Measurements from ENCODE around the gene FTO. TPM values are rescaled to one million over a fixed set of nuclear protein-coding genes. Genes with fewer than 3 reads are reported as not detected.

The FTO gene
- total and polyA plus RNA-seq, 2 of the 13 experiments (the other 11 are each of a cell fraction or from before 2014, with no cell fraction given), result 41.6 to 55.8 TPM

- TF ChIP-seq AHDC1 (CRISPR knock-in tag; IDR thresholded peaks at IDR 0.05; ENCODE audit: borderline replicate concordance) (peak; percentile 92), MAX (IDR thresholded peaks at IDR 0.05) (peak; percentile 84), RNF219 (CRISPR knock-in tag; IDR thresholded peaks at IDR 0.05) (no peak), GMEB1 (CRISPR knock-in tag; IDR thresholded peaks at IDR 0.05; ENCODE audit: borderline replicate concordance) (peak; percentile 39; the same call in 1 of the 2 replicates), PHF20 (CRISPR knock-in tag; IDR thresholded peaks at IDR 0.05) (no peak), HIVEP1 (CRISPR knock-in tag; IDR thresholded peaks at IDR 0.05) (no peak), RFX1 (IDR thresholded peaks at IDR 0.05) (no peak), ZNF557 (CRISPR knock-in tag; IDR thresholded peaks at IDR 0.05) (0 out of 2 replicates have a peak, but pooled peaks have one; percentile 61), ZNF839 (CRISPR knock-in tag; IDR thresholded peaks at IDR 0.05; ENCODE audit: borderline replicate concordance) (no peak), RXRB (CRISPR knock-in tag; IDR thresholded peaks at IDR 0.05; ENCODE audit: borderline replicate concordance) (peak; percentile 76; the same call in 1 of the 2 replicates), TBX2 (CRISPR knock-in tag; IDR thresholded peaks at IDR 0.05; ENCODE audit: borderline replicate concordance) (peak; percentile 59; the same call in 1 of the 2 replicates), ATF2 (CRISPR knock-in tag; IDR thresholded peaks at IDR 0.05) (peak; percentile 9; the same call in 1 of the 2 replicates), ZNF124 (CRISPR knock-in tag; IDR thresholded peaks at IDR 0.05) (peak; percentile 65; the same call in 1 of the 2 replicates), ZNF770 (CRISPR knock-in tag; IDR thresholded peaks at IDR 0.05) (no peak), GLI4 (CRISPR knock-in tag; IDR thresholded peaks at IDR 0.05; ENCODE audit: borderline replicate concordance) (peak; percentile 51; the same call in 1 of the 2 replicates), ZNF660 (CRISPR knock-in tag; IDR thresholded peaks at IDR 0.05; ENCODE audit: borderline replicate concordance, low read depth) (no peak)
Measured at GRCh38 chr16:54080524-54081008, 376.6 kb downstream of the FTO start (continued).
